GM12878 (cell line): ENCODE results near the gene NTRK3. TPM values are rescaled to one million over a fixed set of nuclear protein-coding genes. Genes with fewer than 3 reads are reported as not detected.

Experiments
- ATAC-seq: fragments of 200-7000 bp; cut with Tn5 transposase; 3 replicates; pipeline ENCODE4 v1.9.1; 2020; ENCODE audit warnings: mild to moderate bottlenecking, moderate library complexity
- BruUV-seq: library from RNA; stranded (reverse); fragments of 400-500 nt; replicated peaks from 2 replicates; lab custom pipeline; 2021; lab: Mats Ljungman, UMichigan
- CTCF ChIA-PET: fragments of 300-600 bp; sonication (Branson Sonifier 250); formaldehyde crosslinking; extraction: SDS; loops from one replicate; lab custom pipeline; 2021; ENCODE audit warnings: inconsistent platforms; lab: Yijun Ruan, JAX
- POLR2A ChIA-PET: fragments of 350-600 bp; formaldehyde crosslinking; extraction: SDS; loops from one replicate; lab custom pipeline; 2021; ENCODE audit warnings: inconsistent platforms; lab: Charles Lee
- RAD21 ChIA-PET: fragments of 300-600 bp; sonication (Branson Sonifier 250); formaldehyde crosslinking; loops from one replicate; lab custom pipeline; 2023; ENCODE audit warnings: antibody characterized with exemption; ENCODE audit not compliant: unreplicated experiment; lab: Charles Lee
- SMC1A ChIA-PET: fragments of 300-600 bp; sonication (Branson Sonifier 250); formaldehyde crosslinking; loops from one replicate; lab custom pipeline; 2023; ENCODE audit not compliant: unreplicated experiment, uncharacterized antibody; lab: Charles Lee
- DNase-seq: peaks from one replicate; pipeline ENCODE4 v3.0.0-alpha.2; 2011; ENCODE audit warnings: low read depth, low spot score
- FAIRE-seq: peaks from 3 replicates; lab custom pipeline; 2011; peaks lifted over from hg19 to GRCh38; lab: Jason Lieb, UNC
- H2AFZ ChIP-seq: 2 replicates; pipeline ENCODE4 v1.6.0; 2011; ENCODE audit warnings: low read depth, low read length, control low read depth; ENCODE audit not compliant: control insufficient read depth
- H3K27ac ChIP-seq: 2 replicates; pipeline ENCODE4 v1.5.1; 2011; ENCODE audit warnings: control low read depth; ENCODE audit not compliant: control insufficient read depth, insufficient read depth
- H3K27me3 ChIP-seq, 2 experiments: replicated peaks in 1 of 2; 2 replicates each; pipeline versions ENCODE4 v1.6.0 to v1.6.1; 2011; ENCODE audit warnings: low read length in 1 of 2; ENCODE audit not compliant: control insufficient read depth in 2 of 2, insufficient read depth in 2 of 2
- H3K36me3 ChIP-seq, 2 experiments: 2 replicates each; pipeline ENCODE4 v1.5.1; 2011; ENCODE audit warnings: low read length in 1 of 2; ENCODE audit not compliant: control insufficient read depth in 2 of 2, insufficient read depth in 2 of 2
- H3K4me1 ChIP-seq: 2 replicates; pipeline ENCODE4 v1.6.1; 2011; ENCODE audit warnings: mild to moderate bottlenecking, low read length, moderate library complexity, mixed read lengths; ENCODE audit not compliant: control insufficient read depth, insufficient read depth
- H3K4me2 ChIP-seq: 2 replicates; pipeline ENCODE4 v1.6.0; 2011; ENCODE audit warnings: control low read depth; ENCODE audit not compliant: control insufficient read depth, insufficient read depth
- H3K4me3 ChIP-seq: fragments of 200-600 bp; sonication (generic); 2 replicates; pipeline ENCODE4 v1.5.1; 2016
- H3K79me2 ChIP-seq: 2 replicates; pipeline ENCODE4 v1.6.0; 2011; ENCODE audit warnings: low read length; ENCODE audit not compliant: control insufficient read depth, insufficient read depth
- H3K9ac ChIP-seq: 2 replicates; pipeline ENCODE4 v1.8.0; 2011; ENCODE audit warnings: low read length, control low read depth, mixed read lengths; ENCODE audit not compliant: control insufficient read depth, insufficient read depth
- H3K9me3 ChIP-seq: replicated peaks from 3 replicates; pipeline ENCODE4 v1.5.1; 2011; ENCODE audit warnings: mild to moderate bottlenecking, low read length; ENCODE audit not compliant: control insufficient read depth, insufficient read depth
- H4K20me1 ChIP-seq: 2 replicates; pipeline ENCODE4 v1.6.0; 2011; ENCODE audit not compliant: control insufficient read depth, insufficient read depth
- E2F8 ChIP-seq: fragments of 450-650 bp; IDR thresholded peaks from 2 replicates; pipeline ENCODE4 v1.6.1; 2018; ENCODE audit warnings: mild to moderate bottlenecking, low read depth, moderate library complexity; ENCODE audit not compliant: partially characterized antibody
- FOXM1 ChIP-seq: IDR thresholded peaks from 2 replicates; pipeline ENCODE4 v1.6.1; 2012; ENCODE audit warnings: low read depth, mild to moderate bottlenecking, inconsistent platforms, low read length, moderate library complexity
- JUNB ChIP-seq: IDR thresholded peaks from 2 replicates; pipeline ENCODE4 v1.6.1; 2016; ENCODE audit warnings: antibody characterized with exemption, mild to moderate bottlenecking
- NFXL1 ChIP-seq: fragments of 450-650 bp; IDR thresholded peaks from 2 replicates; pipeline ENCODE4 v1.6.1; 2017; ENCODE audit warnings: antibody characterized with exemption, mild to moderate bottlenecking, borderline replicate concordance
- PAX8 ChIP-seq: fragments of 450-650 bp; IDR thresholded peaks from 2 replicates; pipeline ENCODE4 v1.6.1; 2017; ENCODE audit warnings: mild to moderate bottlenecking, moderate library complexity
- PML ChIP-seq: IDR thresholded peaks from 2 replicates; pipeline ENCODE4 v1.6.1; 2012; ENCODE audit warnings: low read length, inconsistent platforms
- POLR2AphosphoS5 ChIP-seq: IDR thresholded peaks from 2 replicates; pipeline ENCODE4 v1.6.1; 2011; ENCODE audit warnings: mild to moderate bottlenecking, low read length, inconsistent platforms
- SIX5 ChIP-seq: IDR thresholded peaks from 2 replicates; pipeline ENCODE4 v1.6.1; 2011; ENCODE audit warnings: mild to moderate bottlenecking, low read depth, low read length, moderate library complexity; ENCODE audit not compliant: severe bottlenecking
- TAF1 ChIP-seq: IDR thresholded peaks from 2 replicates; pipeline ENCODE4 v1.6.1; 2011; ENCODE audit warnings: mild to moderate bottlenecking, low read depth, low read length, borderline replicate concordance
- USF1 ChIP-seq: IDR thresholded peaks from 2 replicates; pipeline ENCODE4 v1.6.1; 2011; ENCODE audit warnings: borderline replicate concordance, low read depth, mild to moderate bottlenecking, moderate library complexity, mixed read lengths, low read length; ENCODE audit not compliant: insufficient read depth; ENCODE audit errors: extremely low read length
- ZBED1 ChIP-seq: IDR thresholded peaks from 2 replicates; pipeline ENCODE4 v1.6.1; 2016; ENCODE audit warnings: borderline replicate concordance
- ZBTB4 ChIP-seq: fragments of 450-650 bp; formaldehyde crosslinking; IDR thresholded peaks from 2 replicates; pipeline ENCODE4 v1.4.0; 2022; ENCODE audit warnings: mild to moderate bottlenecking, moderate library complexity
- ZNF24 ChIP-seq: fragments of 450-650 bp; IDR thresholded peaks from 2 replicates; pipeline ENCODE4 v1.6.1; 2017; ENCODE audit warnings: antibody characterized with exemption, mild to moderate bottlenecking
- WGBS: methylation state at CpG from one replicate; pipeline ENCODE4 v1.1.6; 2016; ENCODE audit warnings: low lambda C conversion rate; ENCODE audit not compliant: insufficient replicate concordance, insufficient coverage; ENCODE audit errors: missing lambda C conversion rate; 5-methylcytosine and 5-hydroxymethylcytosine counted together
- in situ Hi-C: fragments of 300-500 bp; cut with MboI; formaldehyde crosslinking; loops from 9 replicates; pipeline ENCODE4 v1.14.3; 2018; ENCODE audit warnings: mixed read lengths
- intact Hi-C: fragments of 100-400 bp; cut with micrococcal nuclease; formaldehyde crosslinking; loops from one replicate; pipeline ENCODE4 v1.14.2; 2022; ENCODE audit not compliant: unreplicated experiment
- polyA plus RNA-seq, 11 experiments: library from polyadenylated mRNA; depleted of rRNA in 4 of 11; unstranded in 6 of 11; stranded (reverse) in 5 of 11; fragments of >200 nt; fragmentation: Nextera tagmentation in 4 of 11; fragmentation: Illumina TruSeq in 1 of 11; extraction: Ambion mirVana in 4 of 11; extraction: Trizol in 1 of 11; gene quantifications; 1 replicate in 1 of 11; 2 replicates in 10 of 11; pipeline versions ENCODE4 v1.2.1 to v1.2.3, GENCODE V29; 2011 to 2016; ENCODE audit warnings: inconsistent platforms in 2 of 11, missing spikeins in 2 of 11, low read depth in 1 of 11
- total RNA-seq, 4 experiments: library from RNA; depleted of rRNA in 3 of 4; stranded (reverse); fragments of >200 nt in 3 of 4; fragmentation: Illumina TruSeq in 1 of 4; extraction: Trizol in 1 of 4; gene quantifications; 2 replicates each; pipeline versions ENCODE4 v1.2.1 to v1.2.3, GENCODE V29; 2013 to 2021
- TF ChIP-seq, protein P1 (sequence below): fragments of 150-350 bp; IDR thresholded peaks from 2 replicates; pipeline ENCODE4 v1.6.1; 2014; ENCODE audit warnings: mild to moderate bottlenecking, low read depth, low read length

The NTRK3 gene
- total and polyA plus RNA-seq, 10 of the 15 experiments (the other 5 are each of a cell fraction or from before 2014, with no cell fraction given): not detected

GRCh38 chr15:88100181-88100580 is 156.4 kb downstream of the NTRK3 start:
- CTCF ChIA-PET: interaction anchor here (0.6 kb wide), 1 partner anchor 871 kb away, joined by 3 read pairs; no protein-coding TSS in a partner anchor
- intact Hi-C loops: no loop called here
- no peak for TF ChIP-seq ZBTB4 (CRISPR knock-in tag)
- TF ChIP-seq POLR2AphosphoS5: no peak
- no peak for TF ChIP-seq ZNF24
- TF ChIP-seq USF1: no peak
- TF ChIP-seq TAF1: no peak
- TF ChIP-seq NFXL1: no peak
- TF ChIP-seq JUNB: no peak
- no peak for TF ChIP-seq PAX8
- no peak for TF ChIP-seq SIX5
- no peak for TF ChIP-seq ZBED1
- TF ChIP-seq FOXM1: no peak
- TF ChIP-seq, protein P1, sequence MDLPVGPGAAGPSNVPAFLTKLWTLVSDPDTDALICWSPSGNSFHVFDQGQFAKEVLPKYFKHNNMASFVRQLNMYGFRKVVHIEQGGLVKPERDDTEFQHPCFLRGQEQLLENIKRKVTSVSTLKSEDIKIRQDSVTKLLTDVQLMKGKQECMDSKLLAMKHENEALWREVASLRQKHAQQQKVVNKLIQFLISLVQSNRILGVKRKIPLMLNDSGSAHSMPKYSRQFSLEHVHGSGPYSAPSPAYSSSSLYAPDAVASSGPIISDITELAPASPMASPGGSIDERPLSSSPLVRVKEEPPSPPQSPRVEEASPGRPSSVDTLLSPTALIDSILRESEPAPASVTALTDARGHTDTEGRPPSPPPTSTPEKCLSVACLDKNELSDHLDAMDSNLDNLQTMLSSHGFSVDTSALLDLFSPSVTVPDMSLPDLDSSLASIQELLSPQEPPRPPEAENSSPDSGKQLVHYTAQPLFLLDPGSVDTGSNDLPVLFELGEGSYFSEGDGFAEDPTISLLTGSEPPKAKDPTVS: no peak
- TF ChIP-seq E2F8: no peak
- TF ChIP-seq PML: no peak

More at GRCh38 chr15:88100181-88100580, 156.4 kb downstream of the NTRK3 start:
- FAIRE-seq (no peak), ATAC-seq (no peak), DNase-seq (no peak)
- Histone ChIP-seq H3K9me3 (no peaks in the 10 kb centered on the region), H3K4me1 (no peaks in the 10 kb centered on the region), H3K36me3 (no peaks in the 10 kb centered on the region), H3K4me2 (no peak overlapping the region), H3K9ac (no peak overlapping the region), H3K4me3 (no peak overlapping the region), H3K27me3 (no peaks in the 10 kb centered on the region), H3K79me2 (no peaks in the 10 kb centered on the region), H3K27ac (no peak overlapping the region), H2AFZ (no peak overlapping the region), H4K20me1 (no peaks in the 10 kb centered on the region)
- RAD21 ChIA-PET: no interaction called here
- POLR2A ChIA-PET: no interaction called here
- SMC1A ChIA-PET: no interaction called here
- WGBS: 31% methylated on average over 2 of the region's 2 CpGs
- BruUV-seq: no TSS peak
- in situ Hi-C loops: no loop called here
